ENCODE results near the gene LIN28B.

GRCh38 chr6:104921896-104922295 is 35.0 kb upstream of the LIN28B start:
- TF ChIP-seq, protein P1, sequence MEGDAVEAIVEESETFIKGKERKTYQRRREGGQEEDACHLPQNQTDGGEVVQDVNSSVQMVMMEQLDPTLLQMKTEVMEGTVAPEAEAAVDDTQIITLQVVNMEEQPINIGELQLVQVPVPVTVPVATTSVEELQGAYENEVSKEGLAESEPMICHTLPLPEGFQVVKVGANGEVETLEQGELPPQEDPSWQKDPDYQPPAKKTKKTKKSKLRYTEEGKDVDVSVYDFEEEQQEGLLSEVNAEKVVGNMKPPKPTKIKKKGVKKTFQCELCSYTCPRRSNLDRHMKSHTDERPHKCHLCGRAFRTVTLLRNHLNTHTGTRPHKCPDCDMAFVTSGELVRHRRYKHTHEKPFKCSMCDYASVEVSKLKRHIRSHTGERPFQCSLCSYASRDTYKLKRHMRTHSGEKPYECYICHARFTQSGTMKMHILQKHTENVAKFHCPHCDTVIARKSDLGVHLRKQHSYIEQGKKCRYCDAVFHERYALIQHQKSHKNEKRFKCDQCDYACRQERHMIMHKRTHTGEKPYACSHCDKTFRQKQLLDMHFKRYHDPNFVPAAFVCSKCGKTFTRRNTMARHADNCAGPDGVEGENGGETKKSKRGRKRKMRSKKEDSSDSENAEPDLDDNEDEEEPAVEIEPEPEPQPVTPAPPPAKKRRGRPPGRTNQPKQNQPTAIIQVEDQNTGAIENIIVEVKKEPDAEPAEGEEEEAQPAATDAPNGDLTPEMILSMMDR (conservative IDR thresholded peaks at IDR 0.05; ENCODE audit: low read depth, low read length) = no peak
- TF ChIP-seq POLR2A (IDR thresholded peaks at IDR 0.05; ENCODE audit: low read depth, low read length) = no peak
- no peak for TF ChIP-seq RAD21 (IDR thresholded peaks at IDR 0.05; ENCODE audit: low read length)
- TF ChIP-seq ELK1 (IDR thresholded peaks at IDR 0.05; ENCODE audit: borderline replicate concordance, low read depth, low read length) = no peak
- no peak for TF ChIP-seq BHLHE40 (IDR thresholded peaks at IDR 0.05; ENCODE audit: low read depth, low read length)
- no peak for TF ChIP-seq SMC3 (IDR thresholded peaks at IDR 0.05; ENCODE audit: low read depth, low read length)
- TF ChIP-seq MAFK (IDR thresholded peaks at IDR 0.05; ENCODE audit: low read depth, low read length) = no peak
- TF ChIP-seq, protein P2, sequence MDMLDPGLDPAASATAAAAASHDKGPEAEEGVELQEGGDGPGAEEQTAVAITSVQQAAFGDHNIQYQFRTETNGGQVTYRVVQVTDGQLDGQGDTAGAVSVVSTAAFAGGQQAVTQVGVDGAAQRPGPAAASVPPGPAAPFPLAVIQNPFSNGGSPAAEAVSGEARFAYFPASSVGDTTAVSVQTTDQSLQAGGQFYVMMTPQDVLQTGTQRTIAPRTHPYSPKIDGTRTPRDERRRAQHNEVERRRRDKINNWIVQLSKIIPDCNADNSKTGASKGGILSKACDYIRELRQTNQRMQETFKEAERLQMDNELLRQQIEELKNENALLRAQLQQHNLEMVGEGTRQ (IDR thresholded peaks at IDR 0.05; ENCODE audit: low read depth, low read length) = no peak
- no peak for TF ChIP-seq RCOR1 (IDR thresholded peaks at IDR 0.05; ENCODE audit: insufficient replicate concordance, low read length)
- TF ChIP-seq NFE2L2 (IDR thresholded peaks at IDR 0.05; ENCODE audit: low read depth, low read length) = no peak
- TF ChIP-seq MXI1 (IDR thresholded peaks at IDR 0.05; ENCODE audit: borderline replicate concordance, low read depth, low read length) = no peak
